ENCODE measurements around the gene OR10AD1. TPM values are rescaled to one million over a fixed set of nuclear protein-coding genes. Genes with fewer than 3 reads are reported as not detected.
"Not testable (repeated sequence)": the region's sequence is repeated elsewhere in the genome, so short reads cannot be mapped to it uniquely, and the experiment has no call there.

The OR10AD1 gene
- total and polyA plus RNA-seq, 9 of the 15 experiments (the other 6 are each of a cell fraction or from before 2014, with no cell fraction given), result not detected

- Histone ChIP-seq H3K79me2 (ENCODE audit: control insufficient read depth, insufficient read depth, low read length) (peaks cover 13% of the 10 kb centered on the region; the same call in 2 of the 3 replicates), H3K36me3 (ENCODE audit: control insufficient read depth, insufficient read depth, low read length) (peaks cover 19% of the 10 kb centered on the region; the same call in 2 of the 3 replicates), H3K4me1 (replicated peaks in 1 of 2; ENCODE audit: control insufficient read depth in 2 of 2, insufficient read depth in 2 of 2, low read length in 2 of 2) (peaks cover 4 to 22% of the 10 kb centered on the region in 2 experiments)
- BruUV-seq (replicated peaks); FAIRE-seq; H3K4me3 ChIP-seq; H3K9me1 ChIP-seq (ENCODE audit: control insufficient read depth, insufficient read depth, low read length); H2AFZ ChIP-seq (ENCODE audit: low read depth, low read length); in situ Hi-C loops (cut with MboI); H3K27ac ChIP-seq (ENCODE audit: extremely low read depth, low read depth, low read length); H3K9me3 ChIP-seq (replicated peaks; ENCODE audit: control insufficient read depth, insufficient read depth, low read depth, low read length); H3K4me2 ChIP-seq (ENCODE audit: insufficient read depth, low read length); DNase-seq (ENCODE audit: extremely low read depth in 1 of 4, low spot score in 3 of 4); intact Hi-C loops (cut with micrococcal nuclease); CTCF ChIA-PET (ENCODE audit: low intra/inter-chr PET ratio); H3K27me3 ChIP-seq (ENCODE audit: control insufficient read depth in 2 of 2, insufficient read depth in 2 of 2, low read length in 2 of 2); H3K9ac ChIP-seq (ENCODE audit: insufficient read depth in 1 of 2, low read depth in 2 of 2, low read length in 2 of 2); ATAC-seq; H4K20me1 ChIP-seq (replicated peaks; ENCODE audit: control insufficient read depth, insufficient read depth, low read length): not testable (repeated sequence)
- 72% methylated on average over 2 of the region's 5 CpGs for WGBS (ENCODE audit: insufficient coverage, low coverage, missing lambda C conversion rate)
- POLR2A ChIA-PET, result interaction anchor here (3.4 kb wide), 1 partner anchor 10 kb away, joined by 15 read pairs; no protein-coding TSS in a partner anchor
These were observed 47.3 kb downstream of the OR10AD1 start for GRCh38 chr12:48155786-48156185.

Other genes starting within 250 kb of the OR10AD1 start
- gene TMEM106C, start 239.7 kb downstream of the OR10AD1 start, total RNA-seq (2014; rRNA removed), result 37.2 and 37.6 TPM in 2 replicates
- gene TMEM106C, start 239.7 kb downstream of the OR10AD1 start, total RNA-seq (2014; rRNA removed; fragmentation: Illumina TruSeq; extraction: Trizol), result 56.8 and 57.2 TPM in 2 replicates
- 56.8 and 59.3 TPM in 2 replicates for gene TMEM106C, start 239.7 kb downstream of the OR10AD1 start, total RNA-seq (2015; rRNA removed; fragmentation: Illumina TruSeq; extraction: Trizol)
- 44.6 and 47.3 TPM in 2 replicates for gene TMEM106C, start 239.7 kb downstream of the OR10AD1 start, total RNA-seq (2021)
- 159 and 183 TPM in 2 replicates for gene TMEM106C, start 239.7 kb downstream of the OR10AD1 start, polyA plus RNA-seq (2011; rRNA removed)
- 86.3 and 89.1 TPM in 2 replicates for gene TMEM106C, start 239.7 kb downstream of the OR10AD1 start, polyA plus RNA-seq (2014; fragmentation: Illumina TruSeq; extraction: Trizol)
- gene TMEM106C, start 239.7 kb downstream of the OR10AD1 start, polyA plus RNA-seq (2014; fragmentation: Nextera tagmentation; extraction: Ambion mirVana), result 100 to 1,000 TPM; 134 to 158 TPM
- gene TMEM106C, start 239.7 kb downstream of the OR10AD1 start, polyA plus RNA-seq (2014; rRNA removed), result 52.6 and 61.5 TPM in 2 replicates
- not detected in 2 replicates for gene COL2A1, start 198.8 kb downstream of the OR10AD1 start, total RNA-seq (2014; rRNA removed)
- not detected in 2 replicates for gene COL2A1, start 198.8 kb downstream of the OR10AD1 start, total RNA-seq (2014; rRNA removed; fragmentation: Illumina TruSeq; extraction: Trizol)
- not detected in 2 replicates for gene COL2A1, start 198.8 kb downstream of the OR10AD1 start, total RNA-seq (2015; rRNA removed; fragmentation: Illumina TruSeq; extraction: Trizol)
- gene COL2A1, start 198.8 kb downstream of the OR10AD1 start, total RNA-seq (2021), result not detected in 2 replicates
- gene COL2A1, start 198.8 kb downstream of the OR10AD1 start, polyA plus RNA-seq (2011; rRNA removed), result 0.01 TPM in 1 of 2 replicates, not detected in the other
- not detected in 2 replicates for gene COL2A1, start 198.8 kb downstream of the OR10AD1 start, polyA plus RNA-seq (2014; fragmentation: Illumina TruSeq; extraction: Trizol)
- not detected for gene COL2A1, start 198.8 kb downstream of the OR10AD1 start, polyA plus RNA-seq (2014; fragmentation: Nextera tagmentation; extraction: Ambion mirVana)
- gene COL2A1, start 198.8 kb downstream of the OR10AD1 start, polyA plus RNA-seq (2014; rRNA removed), result 0.46 TPM in 1 of 2 replicates, not detected in the other
- 23.3 and 24.0 TPM in 2 replicates for gene SENP1, start 97.2 kb downstream of the OR10AD1 start, total RNA-seq (2014; rRNA removed)
- gene SENP1, start 97.2 kb downstream of the OR10AD1 start, total RNA-seq (2014; rRNA removed; fragmentation: Illumina TruSeq; extraction: Trizol), result 44.0 and 48.4 TPM in 2 replicates
- 46.7 and 48.5 TPM in 2 replicates for gene SENP1, start 97.2 kb downstream of the OR10AD1 start, total RNA-seq (2015; rRNA removed; fragmentation: Illumina TruSeq; extraction: Trizol)
- gene SENP1, start 97.2 kb downstream of the OR10AD1 start, total RNA-seq (2021), result 36.3 and 38.4 TPM in 2 replicates
- gene SENP1, start 97.2 kb downstream of the OR10AD1 start, polyA plus RNA-seq (2011; rRNA removed), result 42.1 and 59.0 TPM in 2 replicates
- 34.3 and 37.6 TPM in 2 replicates for gene SENP1, start 97.2 kb downstream of the OR10AD1 start, polyA plus RNA-seq (2014; fragmentation: Illumina TruSeq; extraction: Trizol)
- gene SENP1, start 97.2 kb downstream of the OR10AD1 start, polyA plus RNA-seq (2014; fragmentation: Nextera tagmentation; extraction: Ambion mirVana), result 10 to 100 TPM; 15.5 to 19.3 TPM
- gene SENP1, start 97.2 kb downstream of the OR10AD1 start, polyA plus RNA-seq (2014; rRNA removed), result 20.5 and 26.5 TPM in 2 replicates
- 24.1 and 29.4 TPM in 2 replicates for gene PFKM, start 83.9 kb downstream of the OR10AD1 start, total RNA-seq (2014; rRNA removed)
- gene PFKM, start 83.9 kb downstream of the OR10AD1 start, total RNA-seq (2014; rRNA removed; fragmentation: Illumina TruSeq; extraction: Trizol), result 31.7 and 33.4 TPM in 2 replicates
- gene PFKM, start 83.9 kb downstream of the OR10AD1 start, total RNA-seq (2015; rRNA removed; fragmentation: Illumina TruSeq; extraction: Trizol), result 21.8 and 24.3 TPM in 2 replicates
- 35.2 and 39.9 TPM in 2 replicates for gene PFKM, start 83.9 kb downstream of the OR10AD1 start, total RNA-seq (2021)
- gene PFKM, start 83.9 kb downstream of the OR10AD1 start, polyA plus RNA-seq (2011; rRNA removed), result 30.6 and 36.2 TPM in 2 replicates
- 27.7 and 33.0 TPM in 2 replicates for gene PFKM, start 83.9 kb downstream of the OR10AD1 start, polyA plus RNA-seq (2014; fragmentation: Illumina TruSeq; extraction: Trizol)
- gene PFKM, start 83.9 kb downstream of the OR10AD1 start, polyA plus RNA-seq (2014; fragmentation: Nextera tagmentation; extraction: Ambion mirVana), result 10 to 100 TPM; 16.5 to 36.8 TPM
- 26.3 and 27.5 TPM in 2 replicates for gene PFKM, start 83.9 kb downstream of the OR10AD1 start, polyA plus RNA-seq (2014; rRNA removed)
- gene ASB8, start 45.8 kb downstream of the OR10AD1 start, total RNA-seq (2014; rRNA removed), result 13.3 and 24.2 TPM in 2 replicates
- 19.6 and 30.6 TPM in 2 replicates for gene ASB8, start 45.8 kb downstream of the OR10AD1 start, total RNA-seq (2014; rRNA removed; fragmentation: Illumina TruSeq; extraction: Trizol)
- gene ASB8, start 45.8 kb downstream of the OR10AD1 start, total RNA-seq (2015; rRNA removed; fragmentation: Illumina TruSeq; extraction: Trizol), result 18.9 and 21.2 TPM in 2 replicates
- gene ASB8, start 45.8 kb downstream of the OR10AD1 start, total RNA-seq (2021), result 18.6 and 21.6 TPM in 2 replicates
- gene ASB8, start 45.8 kb downstream of the OR10AD1 start, polyA plus RNA-seq (2011; rRNA removed), result 25.1 and 26.2 TPM in 2 replicates
- gene ASB8, start 45.8 kb downstream of the OR10AD1 start, polyA plus RNA-seq (2014; fragmentation: Illumina TruSeq; extraction: Trizol), result 19.8 and 21.0 TPM in 2 replicates
- 10 to 100 TPM; 20.0 to 29.0 TPM for gene ASB8, start 45.8 kb downstream of the OR10AD1 start, polyA plus RNA-seq (2014; fragmentation: Nextera tagmentation; extraction: Ambion mirVana)
- 15.8 and 24.4 TPM in 2 replicates for gene ASB8, start 45.8 kb downstream of the OR10AD1 start, polyA plus RNA-seq (2014; rRNA removed)
- gene CCDC184, start 19.6 kb downstream of the OR10AD1 start, total RNA-seq (2014; rRNA removed), result 0.04 TPM in 1 of 2 replicates, not detected in the other
- not detected in 2 replicates for gene CCDC184, start 19.6 kb downstream of the OR10AD1 start, total RNA-seq (2014; rRNA removed; fragmentation: Illumina TruSeq; extraction: Trizol)
- not detected in 2 replicates for gene CCDC184, start 19.6 kb downstream of the OR10AD1 start, total RNA-seq (2015; rRNA removed; fragmentation: Illumina TruSeq; extraction: Trizol)
- gene CCDC184, start 19.6 kb downstream of the OR10AD1 start, total RNA-seq (2021), result 0.09 and 0.18 TPM in 2 replicates
- not detected in 2 replicates for gene CCDC184, start 19.6 kb downstream of the OR10AD1 start, polyA plus RNA-seq (2011; rRNA removed)
- not detected in 2 replicates for gene CCDC184, start 19.6 kb downstream of the OR10AD1 start, polyA plus RNA-seq (2014; fragmentation: Illumina TruSeq; extraction: Trizol)
- not detected for gene CCDC184, start 19.6 kb downstream of the OR10AD1 start, polyA plus RNA-seq (2014; fragmentation: Nextera tagmentation; extraction: Ambion mirVana)
- gene CCDC184, start 19.6 kb downstream of the OR10AD1 start, polyA plus RNA-seq (2014; rRNA removed), result not detected in 2 replicates
- 11.3 and 12.2 TPM in 2 replicates for gene ZNF641, start 147.6 kb upstream of the OR10AD1 start, total RNA-seq (2014; rRNA removed)
- 10.5 and 12.3 TPM in 2 replicates for gene ZNF641, start 147.6 kb upstream of the OR10AD1 start, total RNA-seq (2014; rRNA removed; fragmentation: Illumina TruSeq; extraction: Trizol)
- gene ZNF641, start 147.6 kb upstream of the OR10AD1 start, total RNA-seq (2015; rRNA removed; fragmentation: Illumina TruSeq; extraction: Trizol), result 13.6 and 15.6 TPM in 2 replicates
- gene ZNF641, start 147.6 kb upstream of the OR10AD1 start, total RNA-seq (2021), result 10.3 and 13.2 TPM in 2 replicates
- gene ZNF641, start 147.6 kb upstream of the OR10AD1 start, polyA plus RNA-seq (2011; rRNA removed), result 3.4 and 9.2 TPM in 2 replicates
- gene ZNF641, start 147.6 kb upstream of the OR10AD1 start, polyA plus RNA-seq (2014; fragmentation: Illumina TruSeq; extraction: Trizol), result 8.8 and 10.8 TPM in 2 replicates
- 1 to 10 TPM; 2.5 to 3.0 TPM for gene ZNF641, start 147.6 kb upstream of the OR10AD1 start, polyA plus RNA-seq (2014; fragmentation: Nextera tagmentation; extraction: Ambion mirVana)
- 6.9 and 7.4 TPM in 2 replicates for gene ZNF641, start 147.6 kb upstream of the OR10AD1 start, polyA plus RNA-seq (2014; rRNA removed)

All from K562 (cell line).